Measurements from ENCODE around the gene CLMN. TPM values are rescaled to one million over a fixed set of nuclear protein-coding genes. Genes with fewer than 3 reads are reported as not detected.

Gene CLMN
- total RNA-seq, 2 experiments from 2014 or later = 1.6 TPM

GRCh38 chr14:95354834-95355233 is 35.1 kb upstream of the CLMN start:
- CTCF ChIA-PET = no interaction called here
- POLR2A ChIA-PET = no interaction called here
- ATAC-seq = no peak
- no peak for DNase-seq
- Mint-ChIP-seq H3K27me3 (ENCODE audit: low read depth) (peaks cover 12% of the 10 kb centered on the region), H3K4me3 (no peak overlapping the region), H3K4me1 (ENCODE audit: low read depth) (no peaks in the 10 kb centered on the region), H3K36me3 (ENCODE audit: low read depth) (no peaks in the 10 kb centered on the region), H3K9me3 (ENCODE audit: insufficient read depth) (peaks cover 4% of the 10 kb centered on the region), H3K27ac (no peak overlapping the region)

GRCh38 chr14:95353664-95354063 is 34.0 kb upstream of the CLMN start:
- no peak overlapping the region for H3K4me3 Mint-ChIP-seq
- H3K4me1 Mint-ChIP-seq (ENCODE audit: low read depth) = no peaks in the 10 kb centered on the region
- ChIA-PET POLR2A (interaction anchor here (0.6 kb wide), 1 partner anchor 19 kb away, joined by 3 read pairs; no protein-coding TSS in a partner anchor), CTCF (no interaction called here)
- no peaks in the 10 kb centered on the region for H3K36me3 Mint-ChIP-seq (ENCODE audit: low read depth)
- ATAC-seq (no peak), DNase-seq (no peak)
- peaks cover 8% of the 10 kb centered on the region for H3K27me3 Mint-ChIP-seq (ENCODE audit: low read depth)
- H3K27ac Mint-ChIP-seq = no peak overlapping the region
- H3K9me3 Mint-ChIP-seq (ENCODE audit: insufficient read depth) = peaks cover 4% of the 10 kb centered on the region

GRCh38 chr14:95353007-95353406 is 33.3 kb upstream of the CLMN start:
- DNase-seq (no peak), ATAC-seq (no peak)
- Mint-ChIP-seq H3K27ac (no peak overlapping the region), H3K27me3 (ENCODE audit: low read depth) (peaks cover 11% of the 10 kb centered on the region), H3K4me1 (ENCODE audit: low read depth) (no peaks in the 10 kb centered on the region), H3K9me3 (ENCODE audit: insufficient read depth) (peaks cover 4% of the 10 kb centered on the region), H3K36me3 (ENCODE audit: low read depth) (no peaks in the 10 kb centered on the region), H3K4me3 (no peak overlapping the region)
- POLR2A ChIA-PET = no interaction called here
- CTCF ChIA-PET = no interaction called here

- H3K27me3 Mint-ChIP-seq (ENCODE audit: low read depth) = peaks cover 11% of the 10 kb centered on the region
- H3K36me3 Mint-ChIP-seq (ENCODE audit: low read depth) = no peaks in the 10 kb centered on the region
- no peaks in the 10 kb centered on the region for H3K4me1 Mint-ChIP-seq (ENCODE audit: low read depth)
- POLR2A ChIA-PET = interaction anchor here (0.7 kb wide), 1 partner anchor 260 kb away, joined by 3 read pairs; no protein-coding TSS in a partner anchor
- no peak overlapping the region for H3K27ac Mint-ChIP-seq
- CTCF ChIA-PET = no interaction called here
- peaks cover 4% of the 10 kb centered on the region for H3K9me3 Mint-ChIP-seq (ENCODE audit: insufficient read depth)
- no peak overlapping the region for H3K4me3 Mint-ChIP-seq
- ATAC-seq (no peak), DNase-seq (no peak)
These were observed 32.8 kb upstream of the CLMN start for GRCh38 chr14:95352481-95352880.

- no peak overlapping the region for H3K4me3 Mint-ChIP-seq
These were observed 29.5 kb upstream of the CLMN start for GRCh38 chr14:95349241-95349640.

GRCh38 chr14:95348395-95349080 is 28.8 kb upstream of the CLMN start:
- H3K36me3 Mint-ChIP-seq (ENCODE audit: low read depth) = no peaks in the 10 kb centered on the region
- H3K9me3 Mint-ChIP-seq (ENCODE audit: insufficient read depth) = peaks cover under 1% of the 10 kb centered on the region
- no peaks in the 10 kb centered on the region for H3K4me1 Mint-ChIP-seq (ENCODE audit: low read depth)
- no peak overlapping the region for H3K27ac Mint-ChIP-seq
- ATAC-seq (no peak), DNase-seq (no peak)
- H3K27me3 Mint-ChIP-seq (ENCODE audit: low read depth) = peaks cover 15% of the 10 kb centered on the region
- ChIA-PET POLR2A (no interaction called here), CTCF (interaction anchor here (1.6 kb wide), 1 partner anchor 13 kb away, joined by 5 read pairs; no protein-coding TSS in a partner anchor)
- no peak overlapping the region for H3K4me3 Mint-ChIP-seq

More at GRCh38 chr14:95349241-95349640, 29.5 kb upstream of the CLMN start:
- H3K27me3 Mint-ChIP-seq (ENCODE audit: low read depth) = peaks cover 15% of the 10 kb centered on the region
- POLR2A ChIA-PET = no interaction called here
- no peaks in the 10 kb centered on the region for H3K36me3 Mint-ChIP-seq (ENCODE audit: low read depth)
- no peak for DNase-seq
- CTCF ChIA-PET = interaction anchor here (1.6 kb wide), 1 partner anchor 12 kb away, joined by 5 read pairs; no protein-coding TSS in a partner anchor
- peaks cover 4% of the 10 kb centered on the region for H3K9me3 Mint-ChIP-seq (ENCODE audit: insufficient read depth)
- H3K4me1 Mint-ChIP-seq (ENCODE audit: low read depth) = no peaks in the 10 kb centered on the region
- ATAC-seq = no peak
- H3K27ac Mint-ChIP-seq = no peak overlapping the region

GRCh38 chr14:95346820-95347219 is 27.1 kb upstream of the CLMN start:
- Mint-ChIP-seq H3K4me3 (no peak overlapping the region), H3K27me3 (ENCODE audit: low read depth) (peaks cover 15% of the 10 kb centered on the region), H3K36me3 (ENCODE audit: low read depth) (no peaks in the 10 kb centered on the region), H3K4me1 (ENCODE audit: low read depth) (no peaks in the 10 kb centered on the region), H3K27ac (no peak overlapping the region), H3K9me3 (ENCODE audit: insufficient read depth) (no peaks in the 10 kb centered on the region)
- ChIA-PET CTCF (no interaction called here), POLR2A (no interaction called here)
- ATAC-seq (no peak), DNase-seq (no peak)

GRCh38 chr14:95346266-95346665 is 26.6 kb upstream of the CLMN start:
- no peak overlapping the region for H3K4me3 Mint-ChIP-seq
- CTCF ChIA-PET = no interaction called here
- H3K36me3 Mint-ChIP-seq (ENCODE audit: low read depth) = no peaks in the 10 kb centered on the region
- ATAC-seq = no peak
- no peak for DNase-seq
- H3K4me1 Mint-ChIP-seq (ENCODE audit: low read depth) = no peaks in the 10 kb centered on the region
- H3K27ac Mint-ChIP-seq = no peak overlapping the region
- peaks cover 17% of the 10 kb centered on the region for H3K27me3 Mint-ChIP-seq (ENCODE audit: low read depth)
- no peaks in the 10 kb centered on the region for H3K9me3 Mint-ChIP-seq (ENCODE audit: insufficient read depth)
- POLR2A ChIA-PET = no interaction called here

GRCh38 chr14:95345032-95345431 is 25.3 kb upstream of the CLMN start:
- ChIA-PET CTCF (no interaction called here), POLR2A (no interaction called here)

GRCh38 chr14:95344536-95344935 is 24.8 kb upstream of the CLMN start:
- H3K27me3 Mint-ChIP-seq (ENCODE audit: low read depth) = peaks cover 21% of the 10 kb centered on the region
- no peak overlapping the region for H3K4me3 Mint-ChIP-seq
- no peaks in the 10 kb centered on the region for H3K9me3 Mint-ChIP-seq (ENCODE audit: insufficient read depth)
- no peaks in the 10 kb centered on the region for H3K36me3 Mint-ChIP-seq (ENCODE audit: low read depth)
- CTCF ChIA-PET = no interaction called here
- ATAC-seq (no peak), DNase-seq (no peak)
- H3K27ac Mint-ChIP-seq = no peak overlapping the region
- POLR2A ChIA-PET = no interaction called here
- no peaks in the 10 kb centered on the region for H3K4me1 Mint-ChIP-seq (ENCODE audit: low read depth)

More at GRCh38 chr14:95345032-95345431, 25.3 kb upstream of the CLMN start:
- Mint-ChIP-seq H3K27me3 (ENCODE audit: low read depth) (peaks cover 21% of the 10 kb centered on the region), H3K9me3 (ENCODE audit: insufficient read depth) (no peaks in the 10 kb centered on the region), H3K36me3 (ENCODE audit: low read depth) (no peaks in the 10 kb centered on the region), H3K27ac (no peak overlapping the region), H3K4me1 (ENCODE audit: low read depth) (no peaks in the 10 kb centered on the region), H3K4me3 (no peak overlapping the region)
- DNase-seq (no peak), ATAC-seq (no peak)

GRCh38 chr14:95341564-95341963 is 21.9 kb upstream of the CLMN start:
- Mint-ChIP-seq H3K4me1 (ENCODE audit: low read depth) (no peaks in the 10 kb centered on the region), H3K27ac (no peak overlapping the region), H3K9me3 (ENCODE audit: insufficient read depth) (no peaks in the 10 kb centered on the region), H3K36me3 (ENCODE audit: low read depth) (no peaks in the 10 kb centered on the region), H3K4me3 (no peak overlapping the region), H3K27me3 (ENCODE audit: low read depth) (peaks cover 14% of the 10 kb centered on the region)
- ChIA-PET POLR2A (no interaction called here), CTCF (no interaction called here)
- DNase-seq = no peak
- ATAC-seq = no peak

GRCh38 chr14:95341115-95341514 is 21.4 kb upstream of the CLMN start:
- H3K27me3 Mint-ChIP-seq (ENCODE audit: low read depth) = peaks cover 16% of the 10 kb centered on the region
- ChIA-PET POLR2A (no interaction called here), CTCF (no interaction called here)
- H3K4me1 Mint-ChIP-seq (ENCODE audit: low read depth) = no peaks in the 10 kb centered on the region
- H3K36me3 Mint-ChIP-seq (ENCODE audit: low read depth) = no peaks in the 10 kb centered on the region
- H3K27ac Mint-ChIP-seq = no peak overlapping the region
- H3K4me3 Mint-ChIP-seq = no peak overlapping the region
- DNase-seq (no peak), ATAC-seq (no peak)
- H3K9me3 Mint-ChIP-seq (ENCODE audit: insufficient read depth) = no peaks in the 10 kb centered on the region

- Mint-ChIP-seq H3K27ac (no peak overlapping the region), H3K36me3 (ENCODE audit: low read depth) (no peaks in the 10 kb centered on the region), H3K4me1 (ENCODE audit: low read depth) (no peaks in the 10 kb centered on the region), H3K9me3 (ENCODE audit: insufficient read depth) (no peaks in the 10 kb centered on the region), H3K27me3 (ENCODE audit: low read depth) (peaks cover 16% of the 10 kb centered on the region), H3K4me3 (no peak overlapping the region)
- ChIA-PET POLR2A (no interaction called here), CTCF (no interaction called here)
- ATAC-seq (no peak), DNase-seq (no peak)
These were observed 20.5 kb upstream of the CLMN start for GRCh38 chr14:95340201-95340697.

Data from activated CD8-positive, alpha-beta T cell treated with anti-CD3 and anti-CD28 coated beads, Interleukin-2, amount 10 ng/mL, durations not matched to agents 7 days and 5 days (primary cell).